Measurements from ENCODE around the gene NOP9. TPM values are rescaled to one million over a fixed set of nuclear protein-coding genes. Genes with fewer than 3 reads are reported as not detected.

Gene NOP9
- total RNA-seq, 1 experiment from 2014 or later = 35.1 TPM

DNA sequence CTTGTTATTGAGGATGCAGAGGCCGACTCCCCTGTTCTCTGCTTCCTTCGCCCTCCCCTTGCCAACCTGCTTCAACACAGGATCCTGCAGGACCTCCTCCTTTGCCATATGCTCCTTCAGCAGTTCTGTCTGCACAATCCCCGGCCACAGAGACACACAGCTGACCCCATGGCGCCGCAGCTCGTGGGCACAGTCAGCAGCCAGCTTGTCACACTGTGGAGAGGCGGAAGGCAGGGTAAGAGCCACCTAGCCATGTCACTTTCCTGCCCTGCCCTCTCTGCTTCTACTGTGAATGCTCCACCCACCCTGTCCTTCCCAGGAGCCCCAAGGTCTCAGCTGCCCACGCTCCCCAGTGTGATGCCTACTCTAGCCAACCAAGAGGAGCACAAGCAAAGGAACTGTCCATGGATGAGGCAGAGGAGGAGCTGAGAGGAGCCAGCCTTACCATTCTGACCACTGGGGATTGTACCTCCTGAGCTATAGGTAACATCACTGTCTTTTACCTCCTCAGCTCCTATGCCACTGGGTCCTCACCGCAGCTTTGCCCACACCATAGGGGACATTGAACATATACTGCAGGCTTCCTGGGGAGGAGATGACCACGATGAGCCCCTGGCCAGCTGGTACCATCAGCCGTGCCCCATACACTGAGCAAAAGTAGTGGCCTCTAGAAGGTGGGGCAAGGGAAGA, 7.4 kb upstream of the NOP9 start:
- no peaks in the 10 kb centered on the region for H3K27me3 Mint-ChIP-seq (ENCODE audit: insufficient read depth, unreplicated experiment)
- H3K4me1 Mint-ChIP-seq (ENCODE audit: low read depth, unreplicated experiment) = peaks cover 2% of the 10 kb centered on the region
- H3K9me3 ChIP-seq = no peaks in the 10 kb centered on the region
- DNase-seq = no peak
- CTCF ChIA-PET = interaction anchor here (0.6 to 1.5 kb wide), 4 partner anchors 21 to 224 kb away, joined by 3 to 5 read pairs (median 3); partner anchors contain the start of genes RABGGTA and TINF2
- H3K27me3 ChIP-seq (replicated peaks; ENCODE audit: control insufficient read depth, insufficient read depth, low read length) = no peaks in the 10 kb centered on the region
- H3K36me3 Mint-ChIP-seq (ENCODE audit: insufficient read depth, unreplicated experiment) = peaks cover 24% of the 10 kb centered on the region
- POLR2A ChIA-PET = no interaction called here
- no peak overlapping the region for H3K4me3 ChIP-seq (ENCODE audit: low read depth, low read length)
- no peaks in the 10 kb centered on the region; the same call in 1 of the 2 replicates for H3K4me1 ChIP-seq
- intact Hi-C loops (cut with micrococcal nuclease; ENCODE audit: unreplicated experiment) = no loop called here
- BruUV-seq (replicated peaks) = no TSS peak
- TF ChIP-seq, protein P1, sequence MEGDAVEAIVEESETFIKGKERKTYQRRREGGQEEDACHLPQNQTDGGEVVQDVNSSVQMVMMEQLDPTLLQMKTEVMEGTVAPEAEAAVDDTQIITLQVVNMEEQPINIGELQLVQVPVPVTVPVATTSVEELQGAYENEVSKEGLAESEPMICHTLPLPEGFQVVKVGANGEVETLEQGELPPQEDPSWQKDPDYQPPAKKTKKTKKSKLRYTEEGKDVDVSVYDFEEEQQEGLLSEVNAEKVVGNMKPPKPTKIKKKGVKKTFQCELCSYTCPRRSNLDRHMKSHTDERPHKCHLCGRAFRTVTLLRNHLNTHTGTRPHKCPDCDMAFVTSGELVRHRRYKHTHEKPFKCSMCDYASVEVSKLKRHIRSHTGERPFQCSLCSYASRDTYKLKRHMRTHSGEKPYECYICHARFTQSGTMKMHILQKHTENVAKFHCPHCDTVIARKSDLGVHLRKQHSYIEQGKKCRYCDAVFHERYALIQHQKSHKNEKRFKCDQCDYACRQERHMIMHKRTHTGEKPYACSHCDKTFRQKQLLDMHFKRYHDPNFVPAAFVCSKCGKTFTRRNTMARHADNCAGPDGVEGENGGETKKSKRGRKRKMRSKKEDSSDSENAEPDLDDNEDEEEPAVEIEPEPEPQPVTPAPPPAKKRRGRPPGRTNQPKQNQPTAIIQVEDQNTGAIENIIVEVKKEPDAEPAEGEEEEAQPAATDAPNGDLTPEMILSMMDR (IDR thresholded peaks at IDR 0.05; ENCODE audit: insufficient read depth in 1 of 2, low read depth in 1 of 2, low read length in 1 of 2, severe bottlenecking in 1 of 2, unreplicated experiment in 1 of 2) = no peak
- no peak overlapping the region for H3K4me3 Mint-ChIP-seq (ENCODE audit: unreplicated experiment)
- H3K9me3 Mint-ChIP-seq (ENCODE audit: unreplicated experiment) = no peaks in the 10 kb centered on the region
- H3K27ac Mint-ChIP-seq (ENCODE audit: unreplicated experiment) = no peak overlapping the region
- H3K36me3 ChIP-seq (ENCODE audit: control insufficient read depth, insufficient read depth, low read length) = peaks cover 3% of the 10 kb centered on the region

DNA sequence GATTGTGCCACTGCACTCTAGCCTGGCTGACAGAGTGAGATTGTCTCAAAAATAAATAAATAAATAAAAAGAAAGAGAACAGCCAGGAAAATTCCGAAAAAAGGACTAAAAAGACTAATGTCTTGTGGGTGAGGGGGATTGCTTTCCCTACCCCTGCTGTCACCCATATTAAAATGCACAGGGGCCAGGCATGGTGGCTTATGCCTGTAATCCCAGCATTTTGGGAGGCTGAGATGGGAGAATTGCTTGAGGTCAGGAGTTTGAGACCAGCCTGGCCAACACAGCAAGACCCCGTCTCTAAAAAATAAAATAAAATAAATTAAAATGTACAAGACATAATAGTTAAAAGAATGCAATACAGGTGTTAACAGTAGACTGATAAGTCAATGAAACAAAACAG, 6.1 kb upstream of the NOP9 start:
- POLR2A ChIA-PET = no interaction called here
- Mint-ChIP-seq H3K4me3 (ENCODE audit: unreplicated experiment) (no peak overlapping the region), H3K9me3 (ENCODE audit: unreplicated experiment) (no peaks in the 10 kb centered on the region), H3K27ac (ENCODE audit: unreplicated experiment) (no peak overlapping the region), H3K4me1 (ENCODE audit: low read depth, unreplicated experiment) (peaks cover 9% of the 10 kb centered on the region), H3K36me3 (ENCODE audit: insufficient read depth, unreplicated experiment) (peaks cover 24% of the 10 kb centered on the region), H3K27me3 (ENCODE audit: insufficient read depth, unreplicated experiment) (no peaks in the 10 kb centered on the region)
- Histone ChIP-seq H3K27me3 (replicated peaks; ENCODE audit: control insufficient read depth, insufficient read depth, low read length) (no peaks in the 10 kb centered on the region), H3K36me3 (ENCODE audit: control insufficient read depth, insufficient read depth, low read length) (peaks cover 3% of the 10 kb centered on the region), H3K9me3 (no peaks in the 10 kb centered on the region), H3K4me1 (peaks cover under 1% of the 10 kb centered on the region), H3K4me3 (ENCODE audit: low read depth, low read length) (no peak overlapping the region)
- TF ChIP-seq, protein P1 (IDR thresholded peaks at IDR 0.05; ENCODE audit: insufficient read depth in 1 of 2, low read depth in 1 of 2, low read length in 1 of 2, severe bottlenecking in 1 of 2, unreplicated experiment in 1 of 2) = no peak
- intact Hi-C loops (cut with micrococcal nuclease; ENCODE audit: unreplicated experiment) = no loop called here
- no TSS peak for BruUV-seq (replicated peaks)
- DNase-seq = no peak
- CTCF ChIA-PET = interaction anchor here (1.2 to 1.5 kb wide), 2 partner anchors 22 to 51 kb away, joined by 3 to 5 read pairs; partner anchors contain the start of genes RABGGTA and TINF2

DNA sequence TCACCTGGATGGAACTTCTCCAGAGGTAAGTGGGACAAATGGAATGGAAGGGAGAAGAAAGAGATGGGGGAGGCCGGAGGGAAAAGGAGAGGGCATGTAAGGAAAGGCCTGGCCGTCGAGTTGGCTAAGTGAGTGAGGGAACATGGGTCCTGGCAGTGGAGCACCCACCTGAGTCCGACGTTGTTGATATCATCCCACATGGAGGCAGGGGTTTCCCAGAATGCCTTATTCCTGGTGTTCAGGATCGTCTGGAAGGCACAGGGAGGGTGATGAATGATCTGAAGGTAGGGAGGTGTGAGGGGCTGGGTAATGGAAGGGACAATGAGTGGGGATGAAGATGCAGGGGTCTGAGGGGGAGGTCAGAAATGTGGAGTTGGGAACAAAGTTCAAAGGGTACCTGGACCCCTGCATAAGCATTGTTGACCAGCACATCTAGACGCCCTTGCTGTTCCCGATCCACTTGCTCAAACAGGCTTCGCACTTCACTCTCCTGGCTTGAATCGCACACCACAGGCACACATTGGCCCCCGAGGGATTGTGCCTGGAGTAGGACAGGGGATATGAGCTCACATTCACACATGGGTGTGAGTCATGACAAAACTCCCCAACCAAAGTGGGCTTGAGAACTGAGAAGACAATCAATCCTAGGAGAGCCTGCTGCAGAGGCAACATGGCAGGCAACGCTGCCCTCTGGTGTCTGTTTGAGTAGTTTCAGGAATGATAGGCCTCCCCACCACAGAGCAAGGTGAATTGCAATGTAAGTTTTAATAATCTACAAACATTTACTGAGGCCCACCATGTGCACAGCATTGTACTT, 3.1 kb upstream of the NOP9 start:
- ChIA-PET POLR2A (interaction anchor here (0.9 to 2.0 kb wide), 3 partner anchors 12 to 54 kb away, joined by 3 to 32 read pairs (median 4); partner anchors contain the start of genes RABGGTA and TINF2), CTCF (interaction anchor here (0.7 to 5.8 kb wide), 8 partner anchors 11 to 135 kb away, joined by 3 to 157 read pairs (median 8); partner anchors contain the start of genes CHMP4A, CIDEB, RABGGTA and TINF2)
- Histone ChIP-seq H3K27me3 (replicated peaks; ENCODE audit: control insufficient read depth, insufficient read depth, low read length) (no peaks in the 10 kb centered on the region), H3K9me3 (no peaks in the 10 kb centered on the region), H3K36me3 (ENCODE audit: control insufficient read depth, insufficient read depth, low read length) (peaks cover 4% of the 10 kb centered on the region), H3K4me3 (ENCODE audit: low read depth, low read length) (no peak overlapping the region), H3K4me1 (peaks cover 5% of the 10 kb centered on the region)
- Mint-ChIP-seq H3K9me3 (ENCODE audit: unreplicated experiment) (no peaks in the 10 kb centered on the region), H3K4me3 (ENCODE audit: unreplicated experiment) (no peak overlapping the region), H3K36me3 (ENCODE audit: insufficient read depth, unreplicated experiment) (peaks cover 37% of the 10 kb centered on the region), H3K4me1 (ENCODE audit: low read depth, unreplicated experiment) (peaks cover 15% of the 10 kb centered on the region), H3K27me3 (ENCODE audit: insufficient read depth, unreplicated experiment) (no peaks in the 10 kb centered on the region), H3K27ac (ENCODE audit: unreplicated experiment) (peak overlapping the region; percentile 14)
- TF ChIP-seq, protein P1 (IDR thresholded peaks at IDR 0.05; ENCODE audit: insufficient read depth in 1 of 2, low read depth in 1 of 2, low read length in 1 of 2, severe bottlenecking in 1 of 2, unreplicated experiment in 1 of 2) = peak; percentile 69 to 72
- intact Hi-C loops (cut with micrococcal nuclease; ENCODE audit: unreplicated experiment) = loop anchor here (1.0 kb wide), 3 partner anchors 25 to 80 kb away; partner anchors contain the start of genes MDP1 and RABGGTA
- no TSS peak for BruUV-seq (replicated peaks)
- peak; percentile 67 to 69 for DNase-seq
